ENCODE data around the gene NOVA1.
"Not testable (repeated sequence)": the region's sequence is repeated elsewhere in the genome, so short reads cannot be mapped to it uniquely, and the experiment has no call there.

The NOVA1 gene, protein sequence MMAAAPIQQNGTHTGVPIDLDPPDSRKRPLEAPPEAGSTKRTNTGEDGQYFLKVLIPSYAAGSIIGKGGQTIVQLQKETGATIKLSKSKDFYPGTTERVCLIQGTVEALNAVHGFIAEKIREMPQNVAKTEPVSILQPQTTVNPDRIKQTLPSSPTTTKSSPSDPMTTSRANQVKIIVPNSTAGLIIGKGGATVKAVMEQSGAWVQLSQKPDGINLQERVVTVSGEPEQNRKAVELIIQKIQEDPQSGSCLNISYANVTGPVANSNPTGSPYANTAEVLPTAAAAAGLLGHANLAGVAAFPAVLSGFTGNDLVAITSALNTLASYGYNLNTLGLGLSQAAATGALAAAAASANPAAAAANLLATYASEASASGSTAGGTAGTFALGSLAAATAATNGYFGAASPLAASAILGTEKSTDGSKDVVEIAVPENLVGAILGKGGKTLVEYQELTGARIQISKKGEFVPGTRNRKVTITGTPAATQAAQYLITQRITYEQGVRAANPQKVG

DNA sequence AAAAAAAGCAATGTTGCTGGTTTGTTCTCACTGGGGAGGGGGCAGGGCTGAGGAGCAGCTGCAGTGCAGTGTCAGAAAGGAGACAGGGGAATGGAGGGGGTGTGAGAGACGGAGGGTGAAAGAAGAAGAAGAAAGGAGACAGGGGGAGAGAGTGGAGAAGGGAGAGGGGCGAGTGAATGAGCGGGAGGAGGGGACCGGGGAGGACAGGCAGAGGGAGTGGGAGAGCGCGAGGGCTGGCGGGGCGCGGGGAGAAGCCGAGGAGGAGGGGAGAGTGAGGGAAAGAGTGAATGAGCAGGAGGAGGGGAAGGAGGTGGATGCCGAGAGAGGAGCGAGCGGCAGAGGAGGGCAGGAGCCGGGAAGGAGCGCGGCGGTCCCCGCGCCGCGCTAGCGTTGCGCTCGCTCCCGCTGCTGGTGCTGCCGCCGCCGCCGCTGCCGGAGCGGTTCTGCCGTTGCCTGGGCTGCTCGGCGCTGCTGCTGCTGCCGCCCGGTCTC lies at the start of gene NOVA1:
Gene NOVA1, minus strand, starts transcription at position 445 of the 492 bp plus-strand sequence. CDS start 597 bp downstream, outside the sequence.
- DNase-seq: no peak

DNA sequence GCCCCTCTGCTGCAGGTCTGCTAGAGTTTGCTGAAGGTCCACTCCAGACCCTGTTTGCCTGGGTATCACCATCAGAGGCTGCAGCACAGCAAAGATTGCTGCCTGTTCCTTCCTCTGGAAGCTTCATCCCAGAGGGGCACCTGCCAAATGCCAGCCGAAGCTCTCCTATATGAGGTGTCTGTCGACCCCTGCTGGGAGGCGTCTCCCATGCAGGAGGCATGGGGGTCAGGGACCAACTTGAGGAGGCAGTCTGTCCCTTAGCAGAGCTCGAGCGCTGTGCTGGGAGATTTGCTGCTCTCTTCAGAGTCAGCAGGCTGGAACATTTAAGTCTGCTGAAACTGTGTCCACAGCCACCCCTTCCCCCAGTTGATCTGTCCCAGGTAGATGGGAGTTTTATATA lies 47.2 kb upstream of the NOVA1 start:
- peak; percentile 3 for DNase-seq

DNA sequence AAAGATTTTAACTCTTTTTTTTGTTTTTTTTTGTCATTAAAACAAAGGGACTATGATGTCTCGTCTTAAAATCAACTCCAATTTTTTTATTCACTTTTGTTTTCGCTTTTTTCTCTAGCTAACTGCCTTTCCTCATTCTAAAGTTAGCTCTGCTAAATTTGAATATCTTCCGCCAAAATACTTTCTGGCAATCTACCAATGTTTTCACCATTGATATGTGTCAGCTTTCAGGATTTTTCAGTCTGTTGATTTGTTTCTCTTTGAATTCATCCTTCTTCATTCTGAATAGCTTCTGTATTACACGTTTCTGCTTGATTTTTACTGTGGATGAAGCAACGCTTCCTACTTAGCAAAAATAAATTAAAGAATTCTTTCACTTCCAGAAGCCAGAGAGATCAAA lies 38.7 kb upstream of the NOVA1 start:
- DNase-seq: no peak

DNA sequence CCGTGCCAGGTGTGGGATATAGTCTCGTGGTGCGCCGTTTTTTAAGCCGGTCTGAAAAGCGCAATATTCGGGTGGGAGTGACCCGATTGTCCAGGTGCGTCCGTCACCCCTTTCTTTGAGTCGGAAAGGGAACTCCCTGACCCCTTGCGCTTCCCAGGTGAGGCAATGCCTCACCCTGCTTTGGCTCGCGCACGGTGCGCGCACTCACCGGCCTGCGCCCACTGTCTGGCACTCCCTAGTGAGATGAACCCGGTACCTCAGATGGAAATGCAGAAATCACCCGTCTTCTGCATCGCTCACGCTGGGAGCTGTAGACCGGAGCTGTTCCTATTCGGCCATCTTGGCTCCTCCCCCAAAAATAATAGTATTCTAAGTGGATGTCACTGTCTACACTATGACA lies 37.1 kb upstream of the NOVA1 start:
- not testable (repeated sequence) for DNase-seq

DNA sequence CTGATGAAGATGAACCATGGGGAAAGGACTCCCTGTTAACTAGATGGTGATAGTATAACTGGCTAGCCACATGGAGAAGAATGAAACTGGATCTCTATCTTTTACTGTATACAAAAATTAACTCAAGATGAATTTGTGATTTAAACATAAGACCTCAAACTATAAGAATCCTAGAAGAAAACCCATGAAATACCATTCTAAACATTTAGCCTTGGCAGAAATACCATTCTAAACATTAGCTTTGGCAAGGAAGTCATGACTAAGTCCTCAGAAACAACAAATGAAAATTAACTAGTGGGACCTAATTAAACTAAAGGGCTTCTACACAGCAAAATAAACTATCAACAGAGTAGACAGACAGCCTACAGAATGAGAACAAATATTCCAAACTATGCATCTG lies 28.4 kb upstream of the NOVA1 start:
- DNase-seq: no peak

DNA sequence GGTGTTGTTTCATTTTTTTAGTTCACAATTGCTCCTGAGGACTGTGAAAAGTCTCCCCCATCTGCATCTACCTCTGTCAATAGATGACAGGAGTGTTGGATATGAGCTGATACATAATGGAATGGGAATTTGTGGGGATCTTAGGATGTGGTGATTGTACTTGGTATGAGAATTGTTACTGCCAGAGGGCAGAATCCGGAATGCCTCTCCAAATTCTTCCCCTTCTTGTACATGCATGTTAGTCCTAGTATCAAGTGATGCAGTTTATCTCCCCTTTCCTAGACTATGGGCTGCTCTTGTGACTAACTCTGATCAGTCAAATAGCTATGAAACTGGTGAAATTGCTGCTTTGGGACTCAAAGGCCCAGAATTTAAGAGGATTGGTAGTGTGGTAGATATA lies 24.8 kb upstream of the NOVA1 start:
- no peak for DNase-seq

DNA sequence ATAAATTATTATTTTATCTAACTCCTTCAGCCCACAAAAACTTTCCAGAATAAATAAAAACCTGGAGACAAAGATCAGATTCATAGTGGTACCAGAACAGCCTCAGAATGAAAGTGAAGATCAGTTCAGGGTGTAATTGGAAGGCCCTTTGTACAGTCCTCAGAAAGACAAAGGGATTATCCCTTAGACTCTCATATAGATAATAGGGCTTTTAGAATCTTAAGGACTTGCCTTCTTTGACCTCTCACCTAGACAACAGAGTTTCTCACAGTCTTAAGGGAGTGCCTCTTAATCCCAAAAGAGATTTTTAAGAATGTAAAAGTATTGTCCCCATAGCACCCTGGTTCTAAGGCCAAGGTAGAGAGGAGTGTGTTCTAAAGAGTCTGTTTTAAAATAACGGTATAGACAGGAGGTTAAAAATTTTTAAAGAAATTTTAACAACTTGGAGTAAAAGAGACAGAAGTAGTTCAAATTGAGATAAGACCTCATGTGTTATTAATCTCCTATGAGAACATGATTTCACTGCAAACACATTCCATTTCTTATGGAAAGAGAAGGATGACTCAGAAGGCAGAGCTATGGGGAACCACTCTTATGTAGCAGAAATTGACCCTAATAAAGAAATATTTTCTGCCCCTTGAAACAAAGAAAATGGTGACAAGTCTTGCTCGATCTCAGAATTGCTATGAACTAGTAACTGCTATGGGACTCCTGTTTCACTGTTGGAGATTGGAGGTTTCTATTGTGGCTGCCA lies 24.2 kb upstream of the NOVA1 start:
- no peak for DNase-seq

DNA sequence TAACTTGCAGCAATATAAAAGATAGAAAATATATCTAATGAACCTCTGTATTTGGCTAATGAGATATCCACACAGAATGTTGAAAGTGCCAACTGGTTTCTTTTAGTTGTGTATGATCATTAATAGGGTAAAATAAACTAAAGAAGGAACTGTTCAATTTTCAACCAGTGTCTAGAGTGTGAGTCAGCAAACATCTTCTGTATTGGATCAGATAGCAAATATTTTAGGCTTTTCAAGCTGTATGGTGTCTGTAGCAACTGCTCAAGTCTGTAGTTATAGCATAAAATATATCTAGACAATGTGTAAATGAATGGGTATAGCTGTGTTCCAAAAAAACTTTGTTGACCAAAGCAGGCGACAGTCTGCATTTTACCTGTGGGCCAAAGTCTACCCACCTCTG lies 23.5 kb upstream of the NOVA1 start:
- no peak for DNase-seq

DNA sequence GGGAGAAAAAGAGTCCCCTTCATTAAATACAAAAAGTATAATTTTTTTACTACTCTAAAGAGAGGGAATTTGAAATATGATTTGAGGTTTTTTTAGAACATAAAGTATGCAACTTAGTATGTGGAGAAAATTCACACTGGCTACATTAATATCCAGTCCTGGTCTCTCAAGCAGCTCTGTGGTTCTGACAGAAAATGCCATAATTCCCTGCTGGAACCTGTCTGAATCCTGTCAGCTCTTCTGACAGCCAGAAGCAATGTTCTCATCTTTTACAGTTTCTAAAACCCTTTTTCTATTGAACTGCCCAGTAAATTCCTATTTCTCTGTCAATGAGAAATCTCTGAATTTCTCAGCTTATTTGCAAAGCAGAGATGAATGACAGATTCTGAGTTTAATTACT lies 13.4 kb upstream of the NOVA1 start:
- no peak for DNase-seq

DNA sequence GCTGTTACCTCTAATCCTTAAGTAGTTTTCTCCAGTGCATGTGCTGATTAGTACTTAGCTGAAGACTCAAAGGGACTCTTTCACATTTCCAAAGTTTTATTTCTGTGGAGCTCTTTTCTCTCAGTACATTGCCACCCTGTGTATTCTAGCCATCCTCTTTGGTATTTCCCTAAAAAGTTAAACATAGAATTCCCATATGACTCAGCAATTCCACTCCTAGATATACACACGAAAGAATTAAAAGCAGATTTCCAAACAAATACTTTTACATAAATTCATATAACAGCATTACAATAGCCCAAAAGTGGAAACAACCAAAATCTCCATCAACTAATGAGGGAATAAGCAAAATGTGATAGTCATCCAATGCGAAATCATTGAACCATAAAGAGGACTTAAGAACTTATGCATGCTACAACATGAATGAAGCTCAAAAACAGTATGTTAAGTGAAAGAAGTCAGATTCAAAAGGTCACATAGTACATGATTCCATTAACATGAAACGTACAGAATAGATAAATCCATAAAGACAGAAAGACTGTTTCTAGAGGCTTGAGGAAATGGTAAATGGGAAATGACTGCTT lies 9.0 kb upstream of the NOVA1 start:
- DNase-seq: no peak

DNA sequence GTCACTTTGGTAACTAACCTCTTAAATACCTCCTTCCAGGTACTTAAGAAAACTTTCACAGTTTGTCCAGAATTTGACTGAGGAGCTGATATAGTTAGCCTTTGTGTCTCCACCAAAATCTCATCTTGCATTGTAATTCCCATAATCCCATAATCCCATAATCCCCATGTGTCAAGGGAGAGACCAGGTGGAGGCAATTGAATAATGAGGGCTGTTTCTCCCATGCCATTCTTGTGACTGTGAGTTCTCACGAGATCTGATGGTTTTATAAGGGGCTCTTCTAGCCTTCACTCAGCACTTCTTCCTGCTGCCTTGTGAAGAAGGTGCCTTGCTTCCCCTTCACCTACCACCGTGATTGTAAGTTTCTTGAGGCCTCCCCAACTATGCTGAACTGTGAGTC lies 7.8 kb upstream of the NOVA1 start:
- no peak for DNase-seq

DNA sequence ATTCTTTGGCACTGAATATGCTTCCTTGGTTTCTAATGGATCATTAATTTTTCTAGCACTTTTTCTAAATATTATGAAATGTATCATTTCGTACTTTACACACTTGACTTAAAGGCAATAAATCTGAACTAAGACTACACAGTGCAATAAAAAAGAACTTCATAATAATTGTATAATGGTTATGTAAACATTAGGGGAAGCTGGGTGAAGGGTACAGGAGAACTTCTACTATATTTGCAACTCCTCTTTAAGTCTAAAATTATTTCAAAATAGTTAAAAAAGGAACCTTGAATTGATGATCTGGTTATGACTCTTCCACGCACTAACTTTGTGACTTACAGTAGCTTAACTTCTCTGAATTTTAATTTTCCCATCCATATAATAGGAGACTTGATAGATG lies 5.1 kb upstream of the NOVA1 start:
- no peak for DNase-seq

DNA sequence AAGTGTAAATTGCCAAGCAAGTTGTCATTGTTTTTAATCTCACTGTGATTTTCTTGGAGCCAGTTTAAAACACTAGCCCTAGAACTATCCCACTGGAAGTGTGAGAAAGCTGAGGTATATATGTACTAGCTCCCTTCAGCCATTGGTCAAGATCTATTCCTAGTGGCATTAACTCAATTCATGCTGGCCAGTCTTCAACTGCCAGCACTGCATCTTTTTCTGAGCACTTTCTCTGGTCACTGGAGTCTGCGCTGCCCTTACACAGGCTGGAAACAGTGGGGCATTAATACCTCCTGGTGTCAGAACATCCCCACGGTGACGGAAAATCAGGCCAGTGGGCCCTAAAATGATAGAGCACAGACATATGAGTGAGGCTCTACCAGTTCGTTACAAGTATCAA lies 4.0 kb upstream of the NOVA1 start:
- DNase-seq: no peak

DNA sequence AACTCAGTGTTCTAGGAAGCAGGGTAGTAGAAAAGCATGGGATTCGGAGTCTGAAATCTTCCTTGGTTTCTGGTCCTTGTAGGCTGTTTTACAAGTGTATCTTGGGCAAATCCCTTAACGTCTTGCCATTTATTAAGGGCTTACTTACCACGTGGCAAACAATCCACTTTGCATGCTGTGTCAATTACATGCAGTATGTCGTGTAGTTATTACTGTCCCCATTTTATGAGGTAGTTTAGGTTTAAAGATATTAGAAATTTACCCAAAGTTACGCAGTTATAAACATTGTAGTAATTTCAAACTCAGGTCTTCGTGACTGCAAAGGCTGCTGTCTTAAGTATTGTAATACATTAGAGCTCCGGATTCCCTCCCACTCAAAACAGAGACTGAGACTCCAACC lies 1.5 kb upstream of the NOVA1 start:
- no peak for DNase-seq

DNA sequence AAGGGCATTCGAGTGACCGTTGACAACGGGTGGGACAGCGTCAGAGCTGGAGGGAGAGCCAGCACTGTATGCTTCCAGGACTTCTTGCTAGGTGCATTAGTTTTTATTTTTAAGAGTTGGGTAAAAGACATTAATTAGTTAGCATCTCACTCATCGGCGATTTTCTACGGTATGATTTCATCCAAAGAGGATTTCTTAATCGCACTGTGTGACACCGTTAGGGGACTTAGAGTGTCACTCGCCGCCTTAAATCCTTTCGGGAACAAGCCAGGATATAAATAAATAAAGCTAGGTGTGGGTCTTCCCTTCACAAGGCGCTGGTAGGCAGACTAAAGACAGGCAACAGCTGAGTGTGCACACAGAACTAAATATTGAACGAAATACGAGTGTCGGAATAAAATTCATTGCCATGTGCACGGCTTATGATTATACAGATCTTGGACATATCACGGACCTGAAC lies 869 bp upstream of the NOVA1 start:
- no peak for DNase-seq

DNA sequence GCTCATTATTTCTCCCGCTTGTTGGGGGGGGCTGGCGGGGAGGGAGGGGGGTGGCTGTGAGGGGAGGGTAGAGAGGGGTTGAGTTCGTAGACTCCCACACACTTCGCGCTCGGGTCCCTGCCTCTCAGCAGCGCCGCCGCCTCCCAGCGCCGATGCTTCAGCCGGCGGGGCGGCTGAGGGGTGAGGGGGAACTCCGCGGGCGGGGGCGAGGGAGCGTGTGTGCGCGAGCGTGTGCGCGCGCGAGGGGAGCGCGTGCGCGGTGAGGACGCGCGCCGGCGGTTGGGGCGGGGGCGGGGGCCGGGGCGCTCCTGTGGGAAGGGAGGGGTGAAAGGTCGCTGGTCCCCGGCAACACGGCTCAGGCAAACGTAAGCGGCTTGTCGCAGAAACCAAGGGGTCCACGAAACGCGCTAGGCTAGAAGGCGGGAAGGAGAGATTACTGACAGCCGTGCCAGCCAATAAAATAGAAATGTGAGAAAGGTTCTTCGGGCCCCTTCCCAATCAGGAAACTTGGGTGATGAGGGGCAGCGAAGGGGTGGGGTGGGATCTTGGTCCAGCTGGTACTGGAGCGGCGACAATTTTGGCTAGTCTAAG lies 343 bp upstream of the NOVA1 start:
- DNase-seq: peak; percentile 99

DNA sequence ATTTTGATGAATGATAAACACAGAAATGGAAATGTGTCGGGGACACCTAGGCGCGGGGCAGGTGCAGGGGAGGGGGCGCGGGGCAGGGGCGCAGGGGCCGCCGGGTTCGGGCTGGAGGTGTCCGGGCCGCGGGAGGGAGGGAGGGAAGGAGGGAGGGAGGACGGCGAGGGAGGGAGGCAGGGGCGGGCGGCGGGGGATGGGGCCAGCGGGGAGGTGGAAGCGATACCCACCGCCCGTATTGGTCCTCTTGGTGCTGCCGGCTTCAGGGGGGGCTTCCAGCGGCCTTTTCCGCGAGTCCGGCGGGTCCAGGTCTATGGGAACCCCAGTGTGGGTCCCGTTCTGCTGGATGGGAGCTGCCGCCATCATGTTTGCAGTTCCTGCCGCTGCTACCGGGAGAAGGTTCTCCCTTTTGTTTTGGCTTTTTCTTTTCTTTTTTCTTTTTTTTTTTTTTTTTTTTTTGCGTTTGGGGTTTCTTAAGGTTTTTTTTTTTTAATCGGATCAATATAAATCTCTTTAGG lies 703 bp downstream of the NOVA1 start:
- DNase-seq: peak; percentile 39

DNA sequence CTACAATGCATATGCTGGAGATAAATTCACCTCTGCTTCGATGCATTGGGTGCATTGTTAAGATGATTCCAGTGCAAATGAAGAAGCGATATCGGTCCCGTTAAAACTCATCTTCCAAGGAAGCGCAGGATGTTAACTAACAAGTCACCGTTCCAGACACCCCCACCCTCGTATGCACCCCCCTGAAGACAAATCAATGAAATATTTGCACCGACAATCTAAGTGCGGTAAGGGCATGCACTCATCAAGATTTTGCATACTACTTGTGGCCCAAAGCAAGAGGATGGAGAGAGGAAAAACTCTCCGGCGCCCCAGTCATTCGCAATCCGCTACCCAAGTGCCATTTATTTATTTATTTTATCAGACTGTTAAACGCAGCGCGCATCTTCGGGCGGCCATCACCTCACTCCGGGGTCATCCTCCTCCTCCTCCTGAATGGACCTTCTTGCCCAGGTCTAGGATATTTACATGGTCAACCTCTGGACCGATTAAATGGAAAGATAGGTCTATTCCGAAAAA lies 1.2 kb downstream of the NOVA1 start:
- no peak for DNase-seq

DNA sequence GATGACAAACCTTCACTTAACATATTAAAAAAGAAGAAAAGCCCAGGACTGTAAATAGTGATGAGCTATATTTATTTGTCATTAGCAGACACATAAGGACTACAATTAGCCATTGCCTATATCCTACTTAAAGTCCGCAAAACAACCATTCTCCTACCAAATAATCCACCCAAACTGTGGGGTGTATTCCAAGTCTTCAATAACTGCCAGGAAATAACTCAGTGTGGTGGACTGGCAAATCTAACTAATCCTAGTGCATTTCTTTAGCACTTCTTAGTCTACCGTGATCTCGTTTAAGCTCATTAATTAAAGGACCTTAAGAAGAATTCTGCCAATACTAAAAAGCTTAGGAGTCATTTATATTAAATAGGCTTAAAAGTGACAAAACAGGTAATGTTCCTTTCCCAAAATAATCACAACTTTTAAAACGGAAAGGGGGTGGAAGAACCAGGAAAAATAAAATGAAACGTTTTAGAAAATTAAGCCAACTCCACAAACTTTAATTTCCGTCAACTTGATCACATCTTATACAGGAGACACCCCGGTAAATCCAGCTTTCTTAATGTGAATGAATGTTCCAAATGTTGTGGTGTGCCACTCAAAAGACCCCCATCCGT lies 1.8 kb downstream of the NOVA1 start:
- DNase-seq: no peak

DNA sequence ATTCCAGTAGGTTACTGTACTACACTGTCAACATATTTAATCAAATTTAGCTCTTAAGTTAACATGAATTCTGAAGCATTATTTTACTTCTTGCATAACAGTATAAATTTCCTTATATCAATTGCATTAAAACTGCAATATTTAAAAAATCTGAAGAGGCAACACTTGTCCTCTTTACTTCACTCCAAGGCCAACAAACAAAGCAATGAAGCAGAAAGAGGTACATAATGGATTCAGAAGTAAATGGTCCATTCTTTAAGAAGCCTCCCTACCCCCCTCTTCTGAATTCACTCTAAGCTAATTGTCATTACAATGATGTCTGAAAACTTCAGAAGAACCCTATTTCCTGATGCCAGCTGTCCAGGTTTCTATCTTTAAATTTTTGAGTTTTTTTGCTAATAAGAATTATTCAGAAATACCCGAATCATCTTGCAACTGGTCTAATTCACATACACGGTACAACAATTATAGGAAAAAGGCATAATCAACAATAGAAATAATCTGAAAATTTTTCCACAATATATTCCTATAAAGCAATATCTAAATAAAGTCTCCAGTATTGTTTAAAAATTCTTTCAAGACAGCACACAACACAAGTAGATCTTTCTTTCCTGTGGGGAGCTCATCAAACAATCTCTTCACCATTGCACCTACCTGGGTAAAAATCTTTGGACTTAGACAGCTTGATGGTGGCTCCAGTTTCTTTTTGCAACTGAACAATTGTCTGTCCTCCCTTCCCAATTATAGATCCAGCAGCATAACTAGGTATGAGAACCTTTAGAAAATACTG lies 2.9 kb downstream of the NOVA1 start:
- no peak for DNase-seq

DNA sequence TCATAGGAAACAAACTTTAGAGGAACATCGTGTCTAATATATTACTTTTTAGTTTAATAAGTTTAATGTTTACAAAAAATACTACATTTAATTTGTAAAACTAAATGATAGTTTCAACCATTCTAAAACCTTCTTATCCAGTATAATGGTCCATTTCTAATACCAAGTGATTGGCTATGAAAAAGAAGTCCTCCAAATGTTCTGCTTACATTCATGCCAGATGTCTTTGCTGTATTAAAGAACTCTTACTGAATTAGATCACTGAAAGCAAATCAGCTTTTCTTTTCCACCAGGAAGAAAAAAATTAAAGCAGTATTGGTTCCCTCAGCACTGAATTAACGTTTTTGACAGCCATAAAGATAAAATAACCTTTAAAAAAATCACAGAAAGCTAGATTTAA lies 3.7 kb downstream of the NOVA1 start:
- no peak for DNase-seq

Data from NCI-H2171 (cell line).